WTC11 (cell line): ENCODE results near the gene ITLN1.

Experiments
- GRHL2 ChIP-seq: fragments of 250-450 bp; sonication (Bioruptor Pico); IDR thresholded peaks from 2 replicates; pipeline ENCODE4 v1.8.0; 2022; ENCODE audit warnings: mild to moderate bottlenecking, moderate library complexity; ENCODE audit not compliant: insufficient replicate concordance, severe bottlenecking
- JUN ChIP-seq: sonication (generic); formaldehyde crosslinking; IDR thresholded peaks from 2 replicates; pipeline ENCODE4 v1.8.0; 2023; ENCODE audit warnings: mild to moderate bottlenecking, missing genetic modification reagents
- NR2C2 ChIP-seq: sonication (generic); formaldehyde crosslinking; IDR thresholded peaks from 2 replicates; pipeline ENCODE4 v1.8.0; 2022; ENCODE audit warnings: mild to moderate bottlenecking, missing genetic modification reagents
- USF2 ChIP-seq: sonication (generic); formaldehyde crosslinking; IDR thresholded peaks from 2 replicates; pipeline ENCODE4 v1.8.1; 2023; ENCODE audit warnings: mild to moderate bottlenecking, missing genetic modification reagents, moderate library complexity
- TF ChIP-seq, protein P1 (sequence below): sonication (generic); formaldehyde crosslinking; IDR thresholded peaks from 2 replicates; pipeline ENCODE4 v1.8.0; 2022; ENCODE audit warnings: mild to moderate bottlenecking, missing genetic modification reagents
- TF ChIP-seq, protein P2 (sequence below): sonication (generic); formaldehyde crosslinking; IDR thresholded peaks from 2 replicates; pipeline ENCODE4 v1.8.0; 2022; ENCODE audit warnings: mild to moderate bottlenecking, missing genetic modification reagents

- no peak for TF ChIP-seq NR2C2 (CRISPR knock-in tag)
- TF ChIP-seq, protein P1, sequence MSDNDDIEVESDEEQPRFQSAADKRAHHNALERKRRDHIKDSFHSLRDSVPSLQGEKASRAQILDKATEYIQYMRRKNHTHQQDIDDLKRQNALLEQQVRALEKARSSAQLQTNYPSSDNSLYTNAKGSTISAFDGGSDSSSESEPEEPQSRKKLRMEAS (CRISPR knock-in tag): no peak
- no peak for TF ChIP-seq GRHL2 (CRISPR knock-in tag)
- TF ChIP-seq JUN (CRISPR knock-in tag): no peak
- TF ChIP-seq, protein P2, sequence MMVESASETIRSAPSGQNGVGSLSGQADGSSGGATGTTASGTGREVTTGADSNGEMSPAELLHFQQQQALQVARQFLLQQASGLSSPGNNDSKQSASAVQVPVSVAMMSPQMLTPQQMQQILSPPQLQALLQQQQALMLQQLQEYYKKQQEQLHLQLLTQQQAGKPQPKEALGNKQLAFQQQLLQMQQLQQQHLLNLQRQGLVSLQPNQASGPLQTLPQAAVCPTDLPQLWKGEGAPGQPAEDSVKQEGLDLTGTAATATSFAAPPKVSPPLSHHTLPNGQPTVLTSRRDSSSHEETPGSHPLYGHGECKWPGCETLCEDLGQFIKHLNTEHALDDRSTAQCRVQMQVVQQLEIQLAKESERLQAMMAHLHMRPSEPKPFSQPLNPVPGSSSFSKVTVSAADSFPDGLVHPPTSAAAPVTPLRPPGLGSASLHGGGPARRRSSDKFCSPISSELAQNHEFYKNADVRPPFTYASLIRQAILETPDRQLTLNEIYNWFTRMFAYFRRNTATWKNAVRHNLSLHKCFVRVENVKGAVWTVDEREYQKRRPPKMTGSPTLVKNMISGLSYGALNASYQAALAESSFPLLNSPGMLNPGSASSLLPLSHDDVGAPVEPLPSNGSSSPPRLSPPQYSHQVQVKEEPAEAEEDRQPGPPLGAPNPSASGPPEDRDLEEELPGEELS (CRISPR knock-in tag): no peak
- TF ChIP-seq USF2 (CRISPR knock-in tag): no peak
Measured at GRCh38 chr1:160879056-160879455, 5.9 kb downstream of the ITLN1 start.
